GM12801 (cell line): ENCODE measurements around the gene GPSM3.

Experiments
- TF ChIP-seq, protein P1 (sequence below): IDR thresholded peaks from one replicate; pipeline ENCODE4 v1.5.1; 2011; ENCODE audit warnings: control low read depth; ENCODE audit not compliant: insufficient read length; ENCODE audit errors: extremely low read depth

GPSM3 gene

GRCh38 chr6:32175322-32175710 is 17.1 kb downstream of the GPSM3 start:
- TF ChIP-seq, protein P1, sequence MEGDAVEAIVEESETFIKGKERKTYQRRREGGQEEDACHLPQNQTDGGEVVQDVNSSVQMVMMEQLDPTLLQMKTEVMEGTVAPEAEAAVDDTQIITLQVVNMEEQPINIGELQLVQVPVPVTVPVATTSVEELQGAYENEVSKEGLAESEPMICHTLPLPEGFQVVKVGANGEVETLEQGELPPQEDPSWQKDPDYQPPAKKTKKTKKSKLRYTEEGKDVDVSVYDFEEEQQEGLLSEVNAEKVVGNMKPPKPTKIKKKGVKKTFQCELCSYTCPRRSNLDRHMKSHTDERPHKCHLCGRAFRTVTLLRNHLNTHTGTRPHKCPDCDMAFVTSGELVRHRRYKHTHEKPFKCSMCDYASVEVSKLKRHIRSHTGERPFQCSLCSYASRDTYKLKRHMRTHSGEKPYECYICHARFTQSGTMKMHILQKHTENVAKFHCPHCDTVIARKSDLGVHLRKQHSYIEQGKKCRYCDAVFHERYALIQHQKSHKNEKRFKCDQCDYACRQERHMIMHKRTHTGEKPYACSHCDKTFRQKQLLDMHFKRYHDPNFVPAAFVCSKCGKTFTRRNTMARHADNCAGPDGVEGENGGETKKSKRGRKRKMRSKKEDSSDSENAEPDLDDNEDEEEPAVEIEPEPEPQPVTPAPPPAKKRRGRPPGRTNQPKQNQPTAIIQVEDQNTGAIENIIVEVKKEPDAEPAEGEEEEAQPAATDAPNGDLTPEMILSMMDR, result no peak

DNA sequence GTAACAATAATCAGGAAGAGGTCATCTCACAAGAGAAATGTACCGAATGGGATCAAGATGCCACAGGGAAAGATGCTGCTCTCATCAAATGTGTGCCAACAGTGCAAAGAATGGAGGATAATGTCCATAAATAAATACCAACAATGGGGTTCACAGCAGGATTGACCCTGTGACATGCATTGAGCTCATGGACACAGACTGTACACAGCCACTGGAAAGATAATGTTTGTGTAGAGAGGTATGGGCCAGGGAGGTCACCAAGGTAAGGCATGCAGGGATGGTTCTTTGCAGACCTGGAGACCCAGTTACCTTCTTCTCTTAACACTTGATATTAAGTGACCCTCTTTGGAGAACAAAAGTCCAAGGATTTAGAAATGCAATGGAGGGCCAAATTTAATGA is 18.0 kb downstream of the GPSM3 start:
- TF ChIP-seq, protein P1, result no peak

- TF ChIP-seq, protein P1, result no peak
These were observed 19.3 kb downstream of the GPSM3 start for GRCh38 chr6:32173051-32173727.

DNA sequence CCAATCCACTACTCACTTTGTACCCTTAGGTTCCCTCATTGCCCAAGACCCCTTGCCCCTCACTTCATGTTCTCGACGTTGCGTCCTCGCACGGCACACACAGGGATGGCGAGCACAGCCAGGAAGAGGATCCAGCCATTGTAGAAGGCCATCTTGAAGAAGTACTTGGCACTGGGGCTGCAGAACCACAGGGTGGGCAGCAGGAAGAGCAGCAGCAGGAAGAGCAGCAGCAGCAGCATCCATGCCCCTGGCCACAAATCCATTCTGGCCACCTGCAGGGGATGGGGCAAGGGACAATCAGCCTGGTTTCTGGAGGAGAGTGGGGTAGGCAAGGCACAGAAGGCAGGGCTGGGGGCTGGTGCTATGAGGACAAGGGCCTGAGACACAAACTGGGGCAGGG is 21.2 kb downstream of the GPSM3 start:
- TF ChIP-seq, protein P1, result no peak

GRCh38 chr6:32170294-32170693 is 22.1 kb downstream of the GPSM3 start:
- TF ChIP-seq, protein P1, result no peak

GRCh38 chr6:32168807-32169591 is 23.4 kb downstream of the GPSM3 start:
- TF ChIP-seq, protein P1, result no peak

GRCh38 chr6:32168350-32168749 is 24.1 kb downstream of the GPSM3 start:
- TF ChIP-seq, protein P1, result no peak
